HAP-1 (cell line): ENCODE data around the gene GM2A.
"Not testable (repeated sequence)": the region's sequence is repeated elsewhere in the genome, so short reads cannot be mapped to it uniquely, and the experiment has no call there.

Experiments
- DNase-seq, 2 experiments: peaks; one replicate each; pipeline ENCODE4 v3.0.0-alpha.2; 2016 to 2020; ENCODE audit warnings: low spot score in 2 of 2
- H3K27me3 ChIP-seq: fragments of 250-450 bp; sonication (Bioruptor Pico); 2 replicates; pipeline ENCODE4 v1.5.1; 2020; ENCODE audit warnings: low read depth, mild to moderate bottlenecking, moderate library complexity
- H3K36me3 ChIP-seq: fragments of 250-450 bp; sonication (Bioruptor Pico); replicated peaks from 2 replicates; pipeline ENCODE4 v1.5.1; 2020; ENCODE audit warnings: mild to moderate bottlenecking
- H3K4me1 ChIP-seq: fragments of 250-450 bp; sonication (Bioruptor Pico); 2 replicates; pipeline ENCODE4 v1.5.1; 2020; ENCODE audit warnings: mild to moderate bottlenecking
- H3K4me3 ChIP-seq: fragments of 250-450 bp; sonication (Bioruptor Pico); 2 replicates; pipeline ENCODE4 v1.5.1; 2020; ENCODE audit warnings: mild to moderate bottlenecking, moderate library complexity
- H3K9me3 ChIP-seq: fragments of 250-450 bp; sonication (Bioruptor Pico); 2 replicates; pipeline ENCODE4 v1.5.1; 2020; ENCODE audit warnings: mild to moderate bottlenecking, moderate library complexity
- in situ Hi-C: fragments of 300-500 bp; cut with MboI; formaldehyde crosslinking; loops from 3 replicates; pipeline ENCODE4 v1.14.3; 2020; ENCODE audit warnings: low sequenced_read_pairs, inconsistent platforms, mixed read lengths

GM2A gene

DNA sequence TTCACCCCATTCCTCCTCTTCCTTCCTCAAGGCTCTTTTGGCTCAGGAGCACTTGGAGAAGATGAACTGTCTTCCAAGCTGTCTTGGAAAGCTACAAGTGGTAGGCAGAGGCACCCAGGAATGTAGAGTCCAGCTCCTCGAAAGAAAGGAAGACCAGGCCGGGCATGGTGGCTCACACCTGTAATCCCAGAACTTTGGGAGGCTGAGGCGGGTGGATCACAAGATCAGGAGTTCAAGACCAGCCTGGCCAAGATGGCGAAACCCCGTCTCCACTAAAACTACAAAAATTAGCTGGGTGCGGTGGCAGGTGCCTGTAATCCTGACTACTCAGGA, 17.8 kb upstream of the GM2A start:
- H3K4me1 ChIP-seq, H3K4me3 ChIP-seq, in situ Hi-C loops, H3K36me3 ChIP-seq, H3K9me3 ChIP-seq, DNase-seq, H3K27me3 ChIP-seq: not testable (repeated sequence)

DNA sequence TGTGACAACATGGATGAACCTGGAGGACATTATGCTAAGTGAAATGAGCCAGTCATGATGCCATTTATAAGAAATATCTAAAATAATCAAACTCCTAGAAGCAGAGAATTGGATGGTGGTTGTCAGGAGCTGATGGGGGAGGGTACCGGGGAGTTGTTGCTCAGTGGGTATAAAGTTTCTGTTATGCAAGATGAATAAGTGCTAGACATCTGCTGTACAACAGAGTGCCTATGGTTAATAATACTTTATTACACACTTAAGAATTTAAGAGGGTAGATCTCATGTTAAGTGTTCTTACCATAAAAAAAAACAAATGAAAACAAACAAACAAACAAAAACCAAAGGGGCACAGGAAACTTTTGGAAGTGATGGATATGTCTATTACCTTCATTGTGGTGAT, 16.1 kb upstream of the GM2A start:
- no peaks in the 10 kb centered on the region for H3K36me3 ChIP-seq
- H3K4me3 ChIP-seq, result no peak overlapping the region
- no peaks in the 10 kb centered on the region for H3K9me3 ChIP-seq
- H3K27me3 ChIP-seq, result no peaks in the 10 kb centered on the region
- DNase-seq, result no peak
- in situ Hi-C loops, result no loop called here
- no peaks in the 10 kb centered on the region for H3K4me1 ChIP-seq

DNA sequence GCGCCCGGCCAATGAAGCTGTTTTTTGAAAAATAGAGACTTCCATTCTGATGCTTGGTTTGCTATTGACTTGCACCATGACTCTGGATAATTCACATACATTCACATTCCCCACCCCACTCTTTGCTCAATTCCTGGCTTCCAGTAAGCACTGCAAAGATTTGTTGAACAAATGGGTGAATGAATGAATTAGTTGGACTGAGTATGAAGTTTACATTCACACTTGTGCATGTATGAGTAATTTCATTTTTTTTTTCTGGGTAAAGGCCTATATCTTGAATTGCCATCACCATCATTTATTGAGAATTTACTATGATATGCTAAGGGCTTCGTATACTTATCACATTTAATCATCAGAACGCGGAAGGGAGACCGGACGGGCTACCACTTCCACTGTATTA, 15.3 kb upstream of the GM2A start:
- Histone ChIP-seq H3K36me3 (no peaks in the 10 kb centered on the region), H3K4me1 (no peaks in the 10 kb centered on the region), H3K4me3 (no peak overlapping the region), H3K27me3 (no peaks in the 10 kb centered on the region), H3K9me3 (no peaks in the 10 kb centered on the region)
- DNase-seq, result no peak
- in situ Hi-C loops, result no loop called here

DNA sequence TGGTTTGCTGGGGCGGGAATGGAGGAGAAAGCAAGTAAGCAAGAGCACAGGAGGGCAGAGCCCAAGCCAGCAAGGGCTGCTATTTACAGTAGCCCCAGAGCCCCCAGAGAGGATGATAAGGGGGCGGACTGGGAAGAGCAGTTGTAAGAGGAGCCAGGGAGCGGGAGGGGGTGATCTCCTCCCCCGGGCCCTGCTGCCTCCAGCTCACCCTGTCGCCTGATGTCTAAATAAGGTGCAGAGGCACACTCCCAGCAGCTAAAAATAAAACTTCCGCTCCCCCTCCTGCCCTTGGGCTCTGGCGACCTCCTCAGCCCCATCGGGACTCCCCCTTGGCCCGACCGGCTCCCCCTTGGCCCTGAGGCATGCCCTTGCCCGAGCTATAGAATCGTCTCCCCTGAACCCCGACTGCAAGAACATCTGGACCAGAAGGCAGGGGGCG, 14.7 kb upstream of the GM2A start:
- Histone ChIP-seq H3K4me3 (no peak overlapping the region), H3K27me3 (no peaks in the 10 kb centered on the region), H3K4me1 (no peaks in the 10 kb centered on the region), H3K36me3 (no peaks in the 10 kb centered on the region), H3K9me3 (no peaks in the 10 kb centered on the region)
- in situ Hi-C loops, result no loop called here
- no peak for DNase-seq

DNA sequence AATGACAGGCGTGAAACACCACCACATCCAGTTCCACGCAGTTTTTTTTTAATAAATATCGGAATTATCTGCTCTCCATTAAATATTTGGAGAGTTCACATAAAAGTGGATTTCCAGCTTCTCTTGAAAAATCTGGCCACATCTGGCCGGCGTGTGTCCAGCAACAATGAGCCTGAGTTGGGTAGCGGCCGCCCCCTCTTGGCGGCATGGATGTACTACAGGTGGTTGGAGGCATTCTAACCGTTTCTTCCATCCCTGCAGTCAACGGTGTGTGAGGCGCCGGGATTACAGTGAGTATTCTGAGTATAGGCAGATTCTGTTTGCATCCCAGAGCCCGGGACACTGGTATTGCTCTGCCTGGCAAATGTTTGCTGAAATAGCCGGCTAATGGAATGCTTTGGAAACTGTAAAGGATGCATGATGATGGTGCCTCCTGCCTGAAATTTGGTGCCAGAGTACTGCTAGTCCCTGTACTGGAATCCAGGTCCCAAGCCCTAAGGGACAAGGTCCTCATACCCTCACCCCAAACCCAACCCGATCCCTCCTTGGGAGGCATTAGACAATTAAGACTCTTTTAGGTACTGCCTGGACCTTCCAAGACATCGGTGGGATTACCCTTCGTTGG, 13.6 kb upstream of the GM2A start:
- in situ Hi-C loops, result no loop called here
- Histone ChIP-seq H3K9me3 (no peaks in the 10 kb centered on the region), H3K36me3 (no peaks in the 10 kb centered on the region), H3K4me3 (no peak overlapping the region), H3K4me1 (no peaks in the 10 kb centered on the region), H3K27me3 (no peaks in the 10 kb centered on the region)
- peak; percentile 30 to 85 for DNase-seq

DNA sequence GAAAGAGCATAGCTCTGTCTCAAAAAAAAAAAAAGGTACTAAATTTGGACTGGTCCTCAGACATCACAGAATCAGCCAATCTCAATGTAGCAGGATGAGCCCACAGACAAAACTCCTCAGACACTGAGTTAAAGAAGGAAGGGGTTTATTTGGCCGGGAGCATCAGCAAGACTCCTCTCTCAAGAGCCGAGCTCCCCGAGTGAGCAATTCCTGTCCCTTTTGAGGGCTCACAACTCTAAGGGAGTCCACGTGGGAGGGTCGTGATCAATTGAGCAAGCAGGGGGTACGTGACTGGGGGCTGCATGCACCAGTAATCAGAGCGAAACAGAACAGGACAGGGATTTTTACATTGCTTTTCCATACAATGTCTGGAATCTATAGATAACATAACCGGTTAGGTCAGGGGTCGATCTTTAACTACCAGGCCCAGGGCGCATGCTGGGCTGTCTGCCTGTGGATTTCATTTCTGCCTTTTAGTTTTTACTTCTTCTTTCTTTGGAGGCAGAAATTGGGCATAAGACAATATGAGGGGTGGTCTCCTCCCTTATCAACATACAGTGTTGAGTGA, 12.6 kb upstream of the GM2A start:
- H3K9me3 ChIP-seq, in situ Hi-C loops, H3K4me1 ChIP-seq, H3K4me3 ChIP-seq, H3K27me3 ChIP-seq, DNase-seq, H3K36me3 ChIP-seq: not testable (repeated sequence)

DNA sequence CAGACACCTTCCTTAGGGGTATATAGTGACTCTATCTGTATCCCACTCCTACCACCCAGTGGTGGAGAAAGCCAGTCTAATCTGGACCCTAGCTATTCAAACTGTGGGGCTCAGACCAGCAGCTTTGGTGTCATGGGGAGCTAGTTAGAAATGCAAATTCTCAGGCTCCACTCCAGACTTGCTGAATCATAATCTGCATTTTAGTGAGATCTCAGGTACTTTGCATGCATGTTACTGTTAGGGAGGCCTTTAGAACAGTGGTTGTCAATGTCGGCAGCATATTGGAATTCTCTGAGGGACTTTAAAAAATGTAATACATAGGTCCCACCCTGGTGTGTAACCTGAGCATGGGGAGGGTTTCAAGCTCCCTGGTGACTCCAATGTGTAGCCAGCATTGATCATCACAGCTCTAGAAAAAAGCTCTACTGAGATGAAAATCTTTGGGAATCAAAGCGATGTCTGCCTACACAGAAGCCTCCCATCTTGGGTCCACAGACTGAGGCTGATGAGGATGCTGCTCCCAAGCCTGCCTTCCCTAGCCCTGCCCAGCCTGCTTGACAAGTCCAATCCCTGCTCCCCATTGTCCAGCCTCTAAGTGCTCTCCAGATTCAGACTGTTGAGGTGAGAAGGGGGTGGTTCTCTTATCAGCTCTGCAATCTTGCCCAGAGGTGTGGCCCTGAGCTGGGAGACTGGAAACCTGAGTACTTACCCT, 11.9 kb upstream of the GM2A start:
- DNase-seq, result no peak
- Histone ChIP-seq H3K4me3 (no peak overlapping the region), H3K36me3 (no peaks in the 10 kb centered on the region), H3K27me3 (no peaks in the 10 kb centered on the region), H3K9me3 (no peaks in the 10 kb centered on the region), H3K4me1 (no peaks in the 10 kb centered on the region)
- in situ Hi-C loops, result no loop called here

DNA sequence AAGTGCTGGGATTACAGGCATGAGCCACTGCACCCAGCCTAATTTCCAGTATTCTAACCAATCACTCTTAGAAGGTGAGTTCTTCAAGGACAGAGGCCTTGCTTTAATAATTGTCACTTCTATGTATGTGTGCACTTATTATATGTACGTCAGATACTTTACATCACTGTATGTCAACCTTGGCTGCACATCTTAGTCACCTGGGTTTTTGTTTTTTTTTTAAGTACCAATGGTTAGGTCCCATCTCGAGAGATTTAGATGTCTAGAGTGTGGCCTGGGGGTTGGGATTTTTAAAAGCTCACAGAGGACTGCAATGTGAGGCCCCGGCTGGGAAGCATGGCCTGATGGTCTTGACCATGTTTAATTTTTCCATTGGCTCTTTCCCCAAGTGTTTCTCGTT, 9.9 kb upstream of the GM2A start:
- Histone ChIP-seq H3K4me3 (no peak overlapping the region), H3K27me3 (no peaks in the 10 kb centered on the region), H3K4me1 (no peaks in the 10 kb centered on the region), H3K9me3 (no peaks in the 10 kb centered on the region), H3K36me3 (no peaks in the 10 kb centered on the region)
- in situ Hi-C loops, result no loop called here
- DNase-seq, result no peak

DNA sequence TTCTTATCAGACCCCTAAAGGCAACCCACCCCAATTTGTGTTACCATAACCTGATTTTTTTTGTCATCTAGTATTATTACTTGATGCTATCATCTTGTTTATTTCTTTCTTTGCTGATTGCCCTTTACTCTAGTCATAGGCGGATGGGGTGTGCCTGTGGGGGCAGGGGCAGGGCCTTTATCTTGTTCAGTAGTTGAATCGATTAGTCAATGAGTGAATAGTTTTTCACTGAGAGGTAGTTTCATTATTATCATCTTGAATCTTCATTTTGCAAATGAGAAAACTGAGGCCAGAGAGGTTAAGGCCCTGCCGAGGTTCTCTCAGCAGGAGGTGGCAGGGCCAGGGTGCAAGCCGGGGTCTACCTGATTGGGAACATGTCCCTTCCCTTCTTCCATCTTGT, 9.4 kb upstream of the GM2A start:
- Histone ChIP-seq H3K27me3 (no peaks in the 10 kb centered on the region), H3K9me3 (no peaks in the 10 kb centered on the region), H3K4me1 (no peaks in the 10 kb centered on the region), H3K36me3 (no peaks in the 10 kb centered on the region), H3K4me3 (no peak overlapping the region)
- no peak for DNase-seq
- in situ Hi-C loops, result no loop called here

DNA sequence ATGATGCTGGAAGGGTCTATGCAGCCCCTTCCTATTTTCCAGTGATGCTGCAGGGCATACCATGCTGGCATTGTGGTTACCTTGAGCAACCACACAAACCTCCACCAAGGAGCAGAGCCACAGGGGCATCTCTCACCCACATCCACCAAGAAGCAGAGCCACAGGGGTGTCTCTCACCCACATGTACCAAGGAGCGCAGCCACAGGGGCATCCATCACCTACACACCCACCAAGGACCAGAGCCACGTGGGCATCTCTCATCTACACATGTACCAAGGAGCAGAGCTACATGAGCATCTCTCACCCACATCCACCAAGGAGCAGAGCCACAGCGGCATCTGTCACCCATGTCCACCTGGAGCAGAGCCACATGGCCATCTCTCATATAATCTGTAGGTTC, 8.8 kb upstream of the GM2A start:
- Histone ChIP-seq H3K27me3 (no peaks in the 10 kb centered on the region), H3K4me1 (no peaks in the 10 kb centered on the region)
- in situ Hi-C loops, result no loop called here

DNA sequence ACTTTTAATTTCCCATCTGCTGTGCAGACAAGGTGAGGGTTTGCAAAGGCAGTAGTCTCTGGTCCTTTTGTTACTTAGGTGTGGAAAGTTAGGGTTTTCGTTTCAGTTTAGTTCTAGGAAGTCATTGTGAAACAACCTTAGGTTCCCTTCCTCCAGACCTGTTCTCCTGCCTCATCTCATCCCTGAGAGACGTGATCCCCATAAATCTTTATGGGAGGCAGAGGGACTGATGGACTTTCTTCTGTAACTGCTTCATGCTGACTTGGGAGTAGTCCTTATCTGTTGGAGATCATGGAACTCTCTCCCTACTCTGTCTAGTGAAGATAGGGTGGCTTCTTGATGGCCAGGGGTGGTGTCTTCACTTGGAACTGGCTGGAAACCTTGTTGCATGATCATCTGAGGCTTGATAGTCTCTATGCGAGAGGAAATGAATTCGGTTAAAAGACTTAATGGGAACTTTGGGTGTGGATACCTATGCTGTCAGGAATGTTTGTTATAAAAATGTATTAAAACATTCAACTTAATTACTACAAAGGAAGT, 7.2 kb upstream of the GM2A start:
- in situ Hi-C loops, result no loop called here
- DNase-seq, result no peak
- Histone ChIP-seq H3K36me3 (no peaks in the 10 kb centered on the region), H3K9me3 (no peaks in the 10 kb centered on the region), H3K27me3 (no peaks in the 10 kb centered on the region), H3K4me3 (no peak overlapping the region), H3K4me1 (no peaks in the 10 kb centered on the region)

More for the DNA sequence above, 8.8 kb upstream of the GM2A start:
- Histone ChIP-seq H3K36me3 (no peaks in the 10 kb centered on the region), H3K4me3 (no peak overlapping the region), H3K9me3 (no peaks in the 10 kb centered on the region)
- no peak for DNase-seq

DNA sequence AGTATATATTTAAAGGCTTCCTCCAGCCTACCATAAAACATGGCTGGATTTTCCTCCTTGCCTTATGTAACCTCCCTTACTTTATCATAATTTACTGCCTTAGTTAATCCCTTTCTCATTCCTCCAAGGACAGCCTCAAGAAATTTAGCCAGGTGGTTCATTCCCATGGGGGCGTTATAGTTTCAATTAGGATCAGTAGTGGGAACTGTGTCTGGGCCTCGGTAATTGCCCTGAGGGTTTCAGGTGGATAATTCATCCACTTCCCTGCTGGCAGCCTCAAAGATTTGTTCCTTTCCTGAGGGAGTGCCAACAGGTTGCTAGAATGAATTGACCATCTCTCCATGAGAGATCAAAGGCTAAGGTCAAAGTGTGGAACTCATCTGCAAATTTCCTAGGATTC, 4.3 kb upstream of the GM2A start:
- H3K4me1 ChIP-seq, result peaks cover 6% of the 10 kb centered on the region
- H3K36me3 ChIP-seq, result no peaks in the 10 kb centered on the region
- in situ Hi-C loops, result no loop called here
- DNase-seq, result no peak
- H3K9me3 ChIP-seq, result no peaks in the 10 kb centered on the region
- no peaks in the 10 kb centered on the region for H3K27me3 ChIP-seq
- H3K4me3 ChIP-seq, result no peak overlapping the region

DNA sequence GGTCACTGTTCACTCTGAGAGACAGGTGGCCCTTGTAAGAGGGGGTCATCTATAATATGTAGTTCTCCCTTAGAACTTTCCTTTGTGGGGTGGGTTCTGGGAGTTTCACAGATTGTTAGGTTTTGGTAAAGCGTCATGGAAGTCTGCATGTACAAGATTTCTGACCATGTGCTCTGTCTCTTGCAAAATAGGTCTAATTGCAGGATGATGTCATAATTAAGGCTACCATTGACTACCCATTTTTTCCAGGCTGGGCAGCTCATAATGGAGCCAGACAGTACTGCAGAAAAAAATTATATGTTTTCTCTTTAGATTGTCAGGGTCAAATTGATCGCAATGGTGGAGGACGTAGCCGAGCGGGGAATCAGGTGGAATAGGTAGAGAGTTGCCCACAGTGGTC, 3.7 kb upstream of the GM2A start:
- Histone ChIP-seq H3K27me3 (no peaks in the 10 kb centered on the region), H3K9me3 (no peaks in the 10 kb centered on the region), H3K36me3 (no peaks in the 10 kb centered on the region), H3K4me3 (no peak overlapping the region), H3K4me1 (peaks cover 10% of the 10 kb centered on the region)
- no peak for DNase-seq
- in situ Hi-C loops, result no loop called here

DNA sequence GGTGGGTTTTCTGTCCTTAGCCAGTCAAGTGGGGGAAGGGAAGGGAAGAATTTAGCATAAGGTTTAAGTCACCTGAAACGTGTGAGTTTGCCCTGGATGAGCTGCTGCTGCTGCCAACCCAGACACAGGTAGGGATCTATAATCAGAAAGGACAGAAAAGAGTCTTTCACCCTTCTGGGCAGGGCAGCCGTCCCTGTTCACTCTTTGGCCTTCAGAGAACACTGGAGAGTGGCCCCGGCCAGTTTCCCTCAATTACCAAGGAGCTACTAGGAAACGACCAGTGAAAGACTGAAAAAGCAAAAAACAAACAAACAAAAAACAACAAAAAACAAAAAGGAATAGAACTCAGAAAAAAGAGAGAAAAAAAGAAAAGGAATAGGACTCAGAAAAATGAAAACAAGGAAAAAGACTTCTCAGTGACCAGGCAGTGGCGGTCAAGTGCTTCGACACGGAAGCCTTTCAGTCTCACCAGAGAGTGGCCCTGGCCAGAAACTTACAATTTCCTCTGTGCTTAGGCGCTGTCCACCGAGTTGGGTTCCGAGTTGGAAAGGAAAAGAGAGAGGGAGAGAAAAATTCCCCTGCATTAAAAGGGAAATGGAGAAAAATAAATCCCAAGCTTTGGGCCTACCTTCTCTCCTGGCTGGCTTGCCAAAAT, 2.5 kb upstream of the GM2A start:
- Histone ChIP-seq H3K4me1 (peaks cover 10% of the 10 kb centered on the region), H3K27me3 (no peaks in the 10 kb centered on the region), H3K9me3 (no peaks in the 10 kb centered on the region), H3K36me3 (no peaks in the 10 kb centered on the region), H3K4me3 (no peak overlapping the region)
- DNase-seq, result no peak
- in situ Hi-C loops, result no loop called here
